Stimulated activated CD4-positive, alpha-beta T cell treated with anti-CD3 and anti-CD28 coated beads, TNF-alpha, amount 100 ng/mL, for 48 hours (primary cell): ENCODE data around the gene ANKRD36.
"Not testable (repeated sequence)": the region's sequence is repeated elsewhere in the genome, so short reads cannot be mapped to it uniquely, and the experiment has no call there.

Experiments used
- DNase-seq, 3 donors: peaks; one replicate each; pipeline ENCODE4 v3.0.0-alpha.2; 2020; ENCODE audit warnings: low read depth in 3 of 3

Gene ANKRD36

DNA sequence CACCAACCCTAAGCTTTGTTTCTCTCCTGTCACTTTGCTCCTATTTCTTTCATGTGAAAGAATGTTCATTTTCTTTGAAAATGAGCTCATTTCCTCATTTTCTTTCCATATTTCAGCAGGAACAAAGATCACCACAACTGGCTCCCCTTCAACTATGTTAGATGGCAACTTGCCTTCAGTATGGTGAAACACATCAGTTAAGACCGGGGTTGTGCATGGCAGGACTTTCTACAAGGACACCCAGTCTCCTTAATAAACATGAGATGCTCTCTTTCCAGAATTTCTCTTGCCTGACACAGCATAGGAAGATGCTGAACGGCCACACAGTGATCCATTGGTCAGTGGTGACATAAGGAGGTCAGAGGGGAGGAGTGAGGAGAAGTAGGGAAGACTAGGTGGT is 172.2 kb downstream of the ANKRD36 start:
- DNase-seq: not testable (repeated sequence)

GRCh38 chr2:97293687-97294086 is 180.7 kb downstream of the ANKRD36 start:
- DNase-seq: not testable (repeated sequence)
